K562 (cell line): Measurements from ENCODE around the gene NUP88. TPM values are rescaled to one million over a fixed set of nuclear protein-coding genes. Genes with fewer than 3 reads are reported as not detected.

ENCODE experiments used
- BHLHE40 ChIP-seq: IDR thresholded peaks from 2 replicates; pipeline ENCODE4 v1.6.1; 2011; ENCODE audit warnings: low read length, improper control_type of control experiment
- CLOCK ChIP-seq: fragments of 250-450 bp; sonication (Bioruptor Pico); IDR thresholded peaks from 2 replicates; pipeline ENCODE4 v1.4.0; 2020; ENCODE audit warnings: mild to moderate bottlenecking, moderate library complexity, borderline replicate concordance
- HINFP ChIP-seq: fragments of 450-650 bp; conservative IDR thresholded peaks from 2 replicates; pipeline ENCODE4 v1.6.1; 2016; ENCODE audit warnings: missing genetic modification characterization, low read depth, mild to moderate bottlenecking, control low read depth, missing compliant biosample characterization
- HLTF ChIP-seq: fragments of 450-650 bp; IDR thresholded peaks from 2 replicates; pipeline ENCODE4 v1.6.1; 2016
- HMG20B ChIP-seq: fragments of 250-450 bp; sonication (Bioruptor Pico); IDR thresholded peaks from 2 replicates; pipeline ENCODE4 v1.5.0; 2021; ENCODE audit warnings: mild to moderate bottlenecking
- HNRNPLL ChIP-seq: fragments of 200-400 bp; formaldehyde crosslinking; IDR thresholded peaks from 2 replicates; pipeline ENCODE4 v1.6.1; 2017; ENCODE audit warnings: low read length, low read depth, mild to moderate bottlenecking; ENCODE audit not compliant: poor library complexity, severe bottlenecking
- ILF3 ChIP-seq: fragments of 450-650 bp; IDR thresholded peaks from 2 replicates; pipeline ENCODE4 v1.6.1; 2018; ENCODE audit warnings: antibody characterized with exemption, mild to moderate bottlenecking, moderate library complexity, borderline replicate concordance
- SAFB2 ChIP-seq: fragments of 200-400 bp; formaldehyde crosslinking; IDR thresholded peaks from 2 replicates; pipeline ENCODE4 v1.6.1; 2018; ENCODE audit warnings: borderline replicate concordance, low read length, low read depth, moderate library complexity; ENCODE audit not compliant: severe bottlenecking
- SP2 ChIP-seq: IDR thresholded peaks from 2 replicates; pipeline ENCODE4 v1.6.1; 2011; ENCODE audit warnings: mild to moderate bottlenecking, low read depth, low read length, moderate library complexity; ENCODE audit not compliant: poor library complexity, severe bottlenecking; ENCODE audit errors: extremely low read depth
- TCF7L2 ChIP-seq: fragments of 150-350 bp; IDR thresholded peaks from 2 replicates; pipeline ENCODE4 v1.6.1; 2016; ENCODE audit warnings: low read depth, mild to moderate bottlenecking, low read length, moderate library complexity
- USF2 ChIP-seq: sonication (generic); formaldehyde crosslinking; IDR thresholded peaks from 2 replicates; pipeline ENCODE4 v1.5.0; 2020; ENCODE audit warnings: missing genetic modification reagents
- ZBTB40 ChIP-seq, 2 experiments: fragments of 450-650 bp in 1 of 2; sonication (generic) in 1 of 2; formaldehyde crosslinking in 1 of 2; IDR thresholded peaks; 2 replicates each; pipeline versions ENCODE4 v1.7.1 to v1.9.0; 2016 to 2022; ENCODE audit warnings: inconsistent platforms in 1 of 2, mild to moderate bottlenecking in 1 of 2, missing genetic modification reagents in 1 of 2
- ZNF143 ChIP-seq: sonication (generic); formaldehyde crosslinking; IDR thresholded peaks from 2 replicates; pipeline ENCODE4 v1.9.0; 2022; ENCODE audit warnings: mild to moderate bottlenecking, missing genetic modification reagents
- ZNF165 ChIP-seq: fragments of 250-450 bp; sonication (Bioruptor Pico); IDR thresholded peaks from 2 replicates; pipeline ENCODE4 v1.4.0; 2020; ENCODE audit warnings: borderline replicate concordance
- polyA plus RNA-seq, 8 experiments: library from polyadenylated mRNA; depleted of rRNA in 4 of 8; stranded (reverse) in 5 of 8; unstranded in 3 of 8; fragments of >200 nt; fragmentation: Nextera tagmentation in 2 of 8; fragmentation: Illumina TruSeq in 1 of 8; extraction: Ambion mirVana in 2 of 8; extraction: Trizol in 1 of 8; gene quantifications; 2 replicates each; pipeline versions ENCODE4 v1.2.1 to v1.2.3, GENCODE V29; 2011 to 2014; ENCODE audit warnings: inconsistent platforms in 1 of 8, missing spikeins in 1 of 8
- total RNA-seq, 7 experiments: library from RNA; depleted of rRNA in 6 of 7; stranded (reverse); fragments of >200 nt in 6 of 7; fragmentation: Illumina TruSeq in 2 of 7; extraction: Trizol in 2 of 7; gene quantifications; 2 replicates each; pipeline versions ENCODE4 v1.2.1 to v1.2.3, GENCODE V29; 2011 to 2021; ENCODE audit warnings: low replicate concordance in 1 of 7

Gene NUP88
- total and polyA plus RNA-seq, 9 of the 15 experiments (the other 6 are each of a cell fraction or from before 2014, with no cell fraction given) = 59.9 to 160 (median 119) TPM

- TF ChIP-seq CLOCK (CRISPR knock-in tag) (no peak), SP2 (no peak), HNRNPLL (no peak), ZNF143 (CRISPR knock-in tag) (no peak), ZNF165 (CRISPR knock-in tag) (no peak), HLTF (no peak), ZBTB40 (IDR thresholded peaks at IDR 0.05) (no peak), ZBTB40 (CRISPR knock-in tag; IDR thresholded peaks at IDR 0.05) (no peak), TCF7L2 (no peak), HMG20B (no peak), HINFP (tag) (no peak), SAFB2 (no peak), USF2 (CRISPR knock-in tag) (no peak), BHLHE40 (no peak), ILF3 (no peak)
Measured at GRCh38 chr17:5413682-5414081, 5.8 kb downstream of the NUP88 start (continued).
